KOPT-K1 (cell line): Measurements from ENCODE around the gene ANKRD12.

ENCODE experiments used
- H3K27ac ChIP-seq: fragments of 200-600 bp; sonication (generic); 2 replicates; pipeline ENCODE4 v1.5.1; 2016; ENCODE audit warnings: antibody characterized with exemption, mild to moderate bottlenecking, low read depth, low read length; ENCODE audit not compliant: poor library complexity, severe bottlenecking
- H3K36me3 ChIP-seq: fragments of 200-600 bp; sonication (generic); 2 replicates; pipeline ENCODE4 v1.5.1; 2017; ENCODE audit warnings: antibody characterized with exemption, mild to moderate bottlenecking, low read length, moderate library complexity; ENCODE audit not compliant: insufficient read depth
- H3K9me3 ChIP-seq: fragments of 200-600 bp; sonication (generic); 2 replicates; pipeline ENCODE4 v1.5.1; 2017; ENCODE audit warnings: antibody characterized with exemption, low read length, mild to moderate bottlenecking; ENCODE audit not compliant: insufficient read depth, poor library complexity, severe bottlenecking

Gene ANKRD12

GRCh38 chr18:9283791-9284190 lies 147.2 kb downstream of the ANKRD12 start:
- Histone ChIP-seq H3K27ac (no peak overlapping the region), H3K36me3 (peaks cover 25% of the 10 kb centered on the region), H3K9me3 (no peaks in the 10 kb centered on the region)

- H3K36me3 ChIP-seq: peaks cover 10% of the 10 kb centered on the region
- no peak overlapping the region for H3K27ac ChIP-seq
- H3K9me3 ChIP-seq: peaks cover 2% of the 10 kb centered on the region
Observed at GRCh38 chr18:9285604-9286003, 149.0 kb downstream of the ANKRD12 start.

- Histone ChIP-seq H3K36me3 (peaks cover 2% of the 10 kb centered on the region; the same call in 1 of the 2 replicates), H3K9me3 (peaks cover 8% of the 10 kb centered on the region), H3K27ac (no peak overlapping the region)
Observed at GRCh38 chr18:9287036-9287435, 150.5 kb downstream of the ANKRD12 start.

GRCh38 chr18:9289698-9290097 lies 153.1 kb downstream of the ANKRD12 start:
- Histone ChIP-seq H3K9me3 (peaks cover 30% of the 10 kb centered on the region), H3K27ac (no peak overlapping the region), H3K36me3 (no peaks in the 10 kb centered on the region)

GRCh38 chr18:9290156-9290555 lies 153.6 kb downstream of the ANKRD12 start:
- Histone ChIP-seq H3K36me3 (no peaks in the 10 kb centered on the region), H3K9me3 (peaks cover 30% of the 10 kb centered on the region), H3K27ac (no peak overlapping the region)

- no peaks in the 10 kb centered on the region for H3K36me3 ChIP-seq
- H3K9me3 ChIP-seq: peaks cover 30% of the 10 kb centered on the region
- no peak overlapping the region for H3K27ac ChIP-seq
Observed at GRCh38 chr18:9292047-9292446, 155.5 kb downstream of the ANKRD12 start.

- H3K27ac ChIP-seq: no peak overlapping the region
- peaks cover 30% of the 10 kb centered on the region for H3K9me3 ChIP-seq
- no peaks in the 10 kb centered on the region for H3K36me3 ChIP-seq
Observed at GRCh38 chr18:9293948-9294347, 157.4 kb downstream of the ANKRD12 start.

GRCh38 chr18:9296233-9297006 lies 159.8 kb downstream of the ANKRD12 start:
- Histone ChIP-seq H3K9me3 (peaks cover 22% of the 10 kb centered on the region), H3K27ac (no peak overlapping the region), H3K36me3 (no peaks in the 10 kb centered on the region)

- Histone ChIP-seq H3K36me3 (no peaks in the 10 kb centered on the region), H3K9me3 (peaks cover 22% of the 10 kb centered on the region), H3K27ac (no peak overlapping the region)
Observed at GRCh38 chr18:9297007-9297393, 160.4 kb downstream of the ANKRD12 start.

GRCh38 chr18:9304388-9305070 lies 167.9 kb downstream of the ANKRD12 start:
- Histone ChIP-seq H3K27ac (no peak overlapping the region), H3K36me3 (no peaks in the 10 kb centered on the region), H3K9me3 (peaks cover 21% of the 10 kb centered on the region)

- Histone ChIP-seq H3K9me3 (no peaks in the 10 kb centered on the region), H3K36me3 (no peaks in the 10 kb centered on the region), H3K27ac (no peak overlapping the region)
Observed at GRCh38 chr18:9319333-9319732, 182.8 kb downstream of the ANKRD12 start.

GRCh38 chr18:9321017-9321452 lies 184.5 kb downstream of the ANKRD12 start:
- H3K9me3 ChIP-seq: no peaks in the 10 kb centered on the region
- H3K27ac ChIP-seq: no peak overlapping the region

GRCh38 chr18:9321736-9322135 lies 185.2 kb downstream of the ANKRD12 start:
- no peak overlapping the region for H3K27ac ChIP-seq

More at GRCh38 chr18:9321017-9321452, 184.5 kb downstream of the ANKRD12 start:
- H3K36me3 ChIP-seq: no peaks in the 10 kb centered on the region

GRCh38 chr18:9322744-9323143 lies 186.2 kb downstream of the ANKRD12 start:
- no peaks in the 10 kb centered on the region for H3K9me3 ChIP-seq
- H3K36me3 ChIP-seq: no peaks in the 10 kb centered on the region
- no peak overlapping the region for H3K27ac ChIP-seq

More at GRCh38 chr18:9321736-9322135, 185.2 kb downstream of the ANKRD12 start:
- Histone ChIP-seq H3K9me3 (no peaks in the 10 kb centered on the region), H3K36me3 (no peaks in the 10 kb centered on the region)

GRCh38 chr18:9323750-9324445 lies 187.3 kb downstream of the ANKRD12 start:
- no peak overlapping the region for H3K27ac ChIP-seq
- peaks cover 8% of the 10 kb centered on the region for H3K9me3 ChIP-seq
- H3K36me3 ChIP-seq: no peaks in the 10 kb centered on the region
